Neural cell (in vitro differentiated cells): ENCODE data around the gene CPA1. TPM values are rescaled to one million over a fixed set of nuclear protein-coding genes. Genes with fewer than 3 reads are reported as not detected.

Experiments used
- H2AFZ ChIP-seq: fragments of 200-600, 300-800 bp; sonication (generic), shearing (Covaris generic); 2 replicates; pipeline ENCODE4 v1.6.0; 2014; ENCODE audit warnings: low read depth, mild to moderate bottlenecking, antibody characterized with exemption, low read length, moderate library complexity
- H3F3A ChIP-seq: fragments of 200-600 bp; shearing (Covaris generic); 2 replicates; pipeline ENCODE4 v1.6.1; 2016; ENCODE audit warnings: mild to moderate bottlenecking, moderate library complexity, mixed read lengths, antibody characterized with exemption, low read length; ENCODE audit not compliant: insufficient read depth, poor library complexity, severe bottlenecking
- H3K27ac ChIP-seq: fragments of 200-600, 300-800 bp; sonication (generic), shearing (Covaris generic); 2 replicates; pipeline ENCODE4 v1.5.1; 2014; ENCODE audit warnings: mild to moderate bottlenecking, low read length, moderate library complexity
- H3K27me3 ChIP-seq: fragments of 300-800, 200-600 bp; sonication (generic), shearing (Covaris generic); 2 replicates; pipeline ENCODE4 v1.6.0; 2014; ENCODE audit warnings: mild to moderate bottlenecking, low read depth, low read length, moderate library complexity; ENCODE audit not compliant: insufficient read depth
- H3K36me3 ChIP-seq: fragments of 300-800, 200-600 bp; sonication (generic), shearing (Covaris generic); 2 replicates; pipeline ENCODE4 v1.5.1; 2014; ENCODE audit warnings: mild to moderate bottlenecking, antibody characterized with exemption, low read length, moderate library complexity; ENCODE audit not compliant: insufficient read depth
- H3K4me2 ChIP-seq: fragments of 300-800, 200-600 bp; sonication (generic), shearing (Covaris generic); 2 replicates; pipeline ENCODE4 v1.6.0; 2014; ENCODE audit warnings: mild to moderate bottlenecking, low read length
- H3K4me3 ChIP-seq: fragments of 300-800, 200-600 bp; sonication (generic), shearing (Covaris generic); 2 replicates; pipeline ENCODE4 v1.5.1; 2014; ENCODE audit warnings: mild to moderate bottlenecking, low read length, moderate library complexity
- H3K79me2 ChIP-seq: fragments of 200-600 bp; shearing (Covaris generic); replicated peaks from 2 replicates; pipeline ENCODE4 v1.6.0; 2014; ENCODE audit warnings: mild to moderate bottlenecking, low read length, moderate library complexity; ENCODE audit not compliant: insufficient read depth
- H3K9ac ChIP-seq: fragments of 300-800, 200-600 bp; sonication (generic), shearing (Covaris generic); 2 replicates; pipeline ENCODE4 v1.6.1; 2016; ENCODE audit warnings: mild to moderate bottlenecking, low read length, mixed read lengths
- H3K9me2 ChIP-seq: fragments of 200-600 bp; shearing (Covaris generic); 2 replicates; pipeline ENCODE4 v1.6.1; 2016; ENCODE audit warnings: mild to moderate bottlenecking, low read length, mixed read lengths; ENCODE audit not compliant: insufficient read depth
- H3K9me3 ChIP-seq: fragments of 200-600, 300-800 bp; sonication (generic), shearing (Covaris generic); 2 replicates; pipeline ENCODE4 v1.6.1; 2016; ENCODE audit warnings: mild to moderate bottlenecking, mixed run types, low read length, moderate library complexity, mixed read lengths
- H4K20me1 ChIP-seq: fragments of 200-600 bp; shearing (Covaris generic); 2 replicates; pipeline ENCODE4 v1.6.1; 2016; ENCODE audit warnings: mild to moderate bottlenecking, mixed run types; ENCODE audit not compliant: insufficient read depth
- CTCF ChIP-seq: fragments of 450-650 bp; IDR thresholded peaks from 2 replicates; pipeline ENCODE4 v1.5.1; 2014; ENCODE audit warnings: antibody characterized with exemption, mild to moderate bottlenecking, moderate library complexity; ENCODE audit not compliant: poor library complexity, severe bottlenecking
- EP300 ChIP-seq: fragments of 450-650 bp; conservative IDR thresholded peaks from 2 replicates; pipeline ENCODE4 v1.6.1; 2014; ENCODE audit warnings: antibody characterized with exemption, mild to moderate bottlenecking, moderate library complexity; ENCODE audit not compliant: poor library complexity, severe bottlenecking
- EZH2 ChIP-seq: fragments of 200-600, 300-800 bp; shearing (Covaris generic), sonication (generic); IDR thresholded peaks from 2 replicates; pipeline ENCODE4 v1.6.1; 2014; ENCODE audit warnings: antibody characterized with exemption, low read length, borderline replicate concordance, mild to moderate bottlenecking; ENCODE audit not compliant: insufficient read depth, poor library complexity, severe bottlenecking
- MXI1 ChIP-seq: fragments of 450-650 bp; conservative IDR thresholded peaks from 2 replicates; pipeline ENCODE4 v1.6.1; 2014; ENCODE audit warnings: antibody characterized with exemption, mild to moderate bottlenecking; ENCODE audit not compliant: poor library complexity, severe bottlenecking
- POLR2AphosphoS5 ChIP-seq: IDR thresholded peaks from 2 replicates; pipeline ENCODE4 v1.6.1; 2012
- RAD21 ChIP-seq: fragments of 450-650 bp; conservative IDR thresholded peaks from 2 replicates; pipeline ENCODE4 v1.6.1; 2014; ENCODE audit warnings: antibody characterized with exemption, mild to moderate bottlenecking, moderate library complexity
- REST ChIP-seq: IDR thresholded peaks from 2 replicates; pipeline ENCODE4 v1.6.1; 2012; ENCODE audit warnings: borderline replicate concordance
- SMC3 ChIP-seq: fragments of 450-650 bp; conservative IDR thresholded peaks from 2 replicates; pipeline ENCODE4 v1.6.1; 2014; ENCODE audit warnings: antibody characterized with exemption, mild to moderate bottlenecking, moderate library complexity; ENCODE audit not compliant: poor library complexity
- TAF1 ChIP-seq: IDR thresholded peaks from 2 replicates; pipeline ENCODE4 v1.6.1; 2012; ENCODE audit warnings: low read depth
- polyA plus RNA-seq: library from polyadenylated mRNA; depleted of rRNA; stranded (reverse); fragments of >200 nt; gene quantifications from 2 replicates; pipeline ENCODE4 v1.2.3, GENCODE V29; 2014

CPA1 gene
- polyA plus RNA-seq, 1 donor from 2014 or later = not detected

GRCh38 chr7:130361681-130362080, 18.6 kb upstream of the CPA1 start:
- TF ChIP-seq REST = no peak
- no peak overlapping the region for H3K9ac ChIP-seq

GRCh38 chr7:130362251-130362816, 18.0 kb upstream of the CPA1 start:
- H3K9ac ChIP-seq = no peak overlapping the region
- no peak overlapping the region for H3K4me2 ChIP-seq
- TF ChIP-seq EP300 (no peak), SMC3 (no peak), EZH2 (no peak), CTCF (no peak), POLR2AphosphoS5 (no peak), RAD21 (no peak), TAF1 (no peak), REST (no peak), MXI1 (no peak)
- no peak overlapping the region for H3K27ac ChIP-seq
- no peaks in the 10 kb centered on the region for H3K9me2 ChIP-seq
- H3K27me3 ChIP-seq = no peaks in the 10 kb centered on the region
- no peak overlapping the region for H2AFZ ChIP-seq
- no peaks in the 10 kb centered on the region for H3K9me3 ChIP-seq
- no peaks in the 10 kb centered on the region for H3K79me2 ChIP-seq
- H3K4me3 ChIP-seq = no peak overlapping the region
- H3K36me3 ChIP-seq = no peaks in the 10 kb centered on the region
- H3F3A ChIP-seq = peaks cover 6% of the 10 kb centered on the region
- no peaks in the 10 kb centered on the region for H4K20me1 ChIP-seq

More at GRCh38 chr7:130361681-130362080, 18.6 kb upstream of the CPA1 start:
- Histone ChIP-seq H3K79me2 (no peaks in the 10 kb centered on the region), H3K9me3 (no peaks in the 10 kb centered on the region), H3K27ac (no peak overlapping the region), H3K36me3 (no peaks in the 10 kb centered on the region), H3K4me3 (no peak overlapping the region), H3K4me2 (no peak overlapping the region), H4K20me1 (no peaks in the 10 kb centered on the region), H2AFZ (no peak overlapping the region), H3F3A (peaks cover 6% of the 10 kb centered on the region), H3K27me3 (no peaks in the 10 kb centered on the region), H3K9me2 (no peaks in the 10 kb centered on the region)
